Activated T-cell treated with anti-CD3 and anti-CD28 coated beads, Interleukin-2, amount 50 U/mL, for 48 hours (primary cell): ENCODE data around the gene TBX1.

Experiments
- DNase-seq, 2 experiments: peaks; one replicate each; pipeline ENCODE4 v3.0.0-alpha.2; 2020

TBX1 gene

DNA sequence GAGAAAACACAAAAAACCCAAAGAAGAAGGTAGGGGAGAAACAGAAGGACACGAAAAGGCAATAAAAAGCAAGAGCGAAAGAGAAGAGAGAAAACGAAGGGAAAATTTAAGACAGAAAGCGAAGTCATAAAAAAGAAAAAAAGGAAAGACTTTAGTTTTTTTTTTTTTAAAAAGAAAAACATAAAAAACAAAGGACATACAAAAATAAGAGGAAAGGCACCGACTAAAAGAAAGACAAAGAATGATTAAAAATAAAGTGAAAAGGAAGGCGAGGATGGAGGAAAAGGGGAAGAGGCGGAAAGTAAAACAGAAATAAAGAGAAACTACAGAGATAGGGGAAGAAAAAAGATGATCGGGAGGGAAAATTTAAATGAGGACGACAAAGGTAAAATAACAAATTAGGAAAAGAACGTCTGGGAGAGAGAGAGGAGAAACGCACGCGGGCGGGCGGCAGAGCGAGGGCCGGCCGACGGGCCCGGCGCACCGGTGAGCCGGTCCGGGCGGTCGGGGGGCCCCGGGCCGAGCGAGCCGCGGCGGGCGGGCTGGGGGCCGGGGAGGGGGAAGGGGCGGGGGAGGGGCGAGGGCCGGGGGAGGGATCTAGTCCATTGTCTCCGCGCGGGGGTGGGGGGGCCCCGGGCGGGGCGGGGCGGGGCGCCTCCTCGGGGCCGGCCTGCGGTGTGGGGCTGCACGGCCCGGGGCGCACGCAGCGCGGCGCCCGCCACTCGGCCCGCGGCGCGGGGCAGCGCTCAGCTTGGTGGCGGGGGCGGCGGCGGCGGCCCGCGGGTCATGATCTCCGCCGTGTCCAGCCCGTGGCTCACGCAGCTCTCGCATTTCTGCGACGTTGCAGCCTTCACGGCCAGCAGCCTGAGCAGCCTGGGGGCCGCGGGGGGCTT lies at the start of gene TBX1:
Gene TBX1 (plus strand): TSS at position 721 of the 893 bp plus-strand sequence. CDS start 66 bp downstream, at position 787.
- DNase-seq, result no peak

DNA sequence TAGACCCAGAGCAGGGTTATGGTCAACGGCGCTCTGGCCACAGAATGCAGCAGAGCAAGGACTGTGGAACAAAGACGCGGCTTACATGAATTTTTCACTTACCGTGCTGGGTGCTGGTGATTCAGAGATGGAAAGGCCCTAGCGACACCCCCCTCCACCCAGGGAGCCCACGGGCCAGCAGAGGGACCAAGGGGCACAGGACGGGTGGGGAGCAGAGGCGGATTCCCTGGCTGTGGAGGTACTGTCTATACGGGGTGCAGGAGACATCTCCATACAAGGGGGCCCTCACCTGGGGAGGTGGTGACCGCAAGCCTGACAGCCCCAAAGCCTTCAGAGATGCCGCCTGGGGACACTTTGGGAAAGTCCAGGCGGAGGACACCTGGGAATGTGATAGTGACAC lies 47.3 kb upstream of the TBX1 start:
- DNase-seq, result no peak

DNA sequence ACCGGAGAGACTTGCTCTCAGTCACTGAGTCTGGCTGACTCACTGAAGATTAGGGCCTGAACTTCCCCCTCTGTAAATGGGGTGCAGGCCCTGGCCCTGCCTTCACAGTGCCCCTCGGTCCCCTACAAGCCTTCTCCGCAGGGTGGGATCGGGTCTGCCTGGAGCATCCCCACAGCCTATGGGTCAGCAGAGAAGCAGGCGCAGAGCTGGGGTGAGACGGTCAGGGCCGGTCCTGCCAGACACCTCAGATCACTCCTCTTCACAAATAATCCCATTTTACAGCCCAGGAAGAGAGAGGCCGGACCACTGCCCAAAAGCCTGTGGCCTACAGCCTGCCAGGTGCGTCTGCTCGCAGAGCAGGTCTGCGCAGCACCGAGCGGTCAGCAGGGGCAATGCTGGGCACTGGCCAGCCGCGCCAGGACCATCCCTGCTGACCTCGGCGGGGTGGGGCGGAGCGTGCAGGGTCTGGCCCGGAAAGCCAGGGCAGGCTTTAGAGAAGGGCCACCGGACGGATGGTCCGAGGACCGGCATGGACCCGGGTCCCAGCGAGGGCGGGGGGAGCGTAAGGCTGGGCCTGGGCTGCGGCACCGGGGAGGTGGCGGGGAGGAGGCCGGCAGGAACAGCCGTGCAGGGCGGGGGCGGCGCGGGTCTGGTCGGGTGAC lies 46.8 kb upstream of the TBX1 start:
- DNase-seq, result no peak

DNA sequence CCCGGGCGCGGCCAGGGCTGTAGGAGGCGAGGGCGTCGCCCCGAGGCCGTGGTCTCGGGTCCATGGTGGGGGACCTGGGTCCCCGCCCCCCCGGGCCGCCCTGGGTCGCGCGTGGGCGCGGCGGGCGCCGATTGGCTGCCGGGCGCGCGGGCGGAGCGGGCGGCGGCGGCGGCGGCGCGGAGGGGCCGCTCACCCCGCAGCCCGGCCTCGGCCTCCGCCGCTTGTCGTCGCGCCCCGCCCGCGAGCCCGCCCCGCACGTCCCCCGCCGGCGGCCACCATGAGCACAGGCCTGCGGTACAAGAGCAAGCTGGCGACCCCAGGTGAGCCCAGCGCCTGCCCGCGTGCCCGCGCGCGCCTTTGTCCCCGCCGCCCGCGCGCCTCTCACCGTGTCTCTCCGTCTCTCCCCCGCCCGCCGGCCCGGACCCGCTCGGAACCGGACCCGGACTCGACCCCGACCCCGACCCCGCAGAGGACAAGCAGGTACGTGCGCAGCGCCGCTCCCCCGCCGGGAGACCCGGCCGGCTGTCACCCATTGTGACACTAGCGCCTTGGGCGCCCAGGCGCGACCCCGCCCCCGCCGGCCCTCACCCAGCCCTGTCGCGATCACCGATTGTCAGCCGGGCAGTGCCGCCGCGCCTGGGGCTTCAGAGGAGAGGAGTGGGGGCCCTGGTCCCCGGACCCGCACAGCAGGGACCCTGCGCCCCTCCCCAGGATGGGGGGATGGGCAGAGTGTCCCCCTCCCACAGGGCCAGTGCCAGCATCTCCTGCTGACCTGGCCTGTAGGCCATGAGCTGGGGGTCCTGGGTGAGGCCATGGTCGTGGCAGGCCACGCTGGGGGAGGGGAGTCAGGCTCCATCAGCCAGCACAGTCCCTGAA lies 46.0 kb upstream of the TBX1 start, which contains the start of gene SEPTIN5:
Gene SEPTIN5 (plus strand): TSS at position 192 of the 876 bp plus-strand sequence. CDS start 86 bp downstream, at position 278.
- DNase-seq, result no peak

DNA sequence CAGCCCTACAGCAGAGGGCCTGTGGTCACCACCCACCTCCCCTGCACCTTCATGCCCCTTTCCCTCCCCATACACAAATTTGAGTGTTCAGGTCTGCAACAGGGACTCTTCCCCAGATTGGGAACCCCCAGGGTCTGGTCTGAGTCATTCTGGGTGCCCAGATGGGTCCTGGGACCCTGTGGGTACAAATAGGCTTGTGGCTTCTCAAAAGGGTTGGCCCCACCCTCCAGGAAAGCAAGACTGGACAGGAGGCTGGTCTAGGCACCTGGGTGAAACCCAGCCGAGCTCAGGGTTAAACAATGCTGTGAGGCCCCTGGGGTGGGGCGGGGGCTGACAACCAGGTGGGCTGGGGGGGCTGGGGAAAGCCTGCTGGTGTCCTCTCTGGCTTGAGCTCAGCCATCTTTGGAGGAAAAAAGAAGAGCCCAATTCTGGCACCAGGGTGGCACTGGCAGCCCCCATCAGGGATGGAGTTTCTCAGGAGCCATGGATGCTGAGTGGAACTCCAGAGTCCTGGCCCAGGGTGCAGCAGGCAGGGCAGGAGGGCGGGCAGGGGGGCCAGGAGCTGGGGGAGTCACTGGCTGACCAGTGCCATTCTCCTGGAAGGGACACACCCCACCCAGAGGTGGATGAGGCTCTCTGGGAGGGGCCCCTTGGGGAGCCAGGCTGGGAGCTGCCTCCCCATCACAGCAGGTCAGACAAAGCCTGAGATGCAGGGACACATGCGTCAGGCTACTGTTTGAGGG lies 45.2 kb upstream of the TBX1 start:
- no peak for DNase-seq

DNA sequence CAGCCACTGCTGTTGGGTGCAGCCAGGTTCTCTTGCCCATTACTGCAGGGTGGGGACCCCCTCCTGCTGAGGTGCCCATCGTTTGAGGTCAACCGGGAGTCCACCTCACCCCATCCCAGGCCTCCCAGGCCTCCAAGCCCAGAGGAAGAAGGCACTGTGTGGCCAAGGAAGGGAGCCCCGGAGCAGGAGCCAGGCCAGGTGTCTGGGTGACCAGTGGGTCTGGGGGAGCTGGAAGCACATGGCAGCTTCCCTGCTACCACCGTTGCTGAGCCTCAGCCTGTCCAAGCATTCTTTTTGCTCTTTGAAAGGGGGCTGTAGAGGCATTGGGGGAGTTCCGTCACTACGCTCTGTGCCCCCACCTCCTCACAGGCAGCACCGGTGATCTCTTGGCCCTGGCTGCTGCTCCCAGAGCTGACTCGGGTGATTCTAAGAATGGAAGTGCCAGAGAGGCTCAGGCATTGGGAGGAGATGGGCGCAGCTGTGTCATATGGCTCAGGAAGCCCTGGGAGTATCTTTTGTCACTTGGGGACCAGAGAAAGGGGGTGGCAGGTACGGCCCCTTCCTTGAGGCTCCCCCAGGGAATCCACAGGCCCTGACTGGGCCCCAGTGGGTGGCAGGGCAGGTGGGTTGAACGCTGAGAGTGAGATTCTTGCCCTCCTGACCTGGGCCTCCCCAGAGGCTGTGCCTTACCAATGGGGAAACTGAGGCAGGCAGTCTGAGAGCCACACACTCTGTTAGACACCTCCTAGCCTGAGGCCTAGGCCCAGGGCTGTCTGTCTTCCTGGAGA lies 44.3 kb upstream of the TBX1 start:
- DNase-seq, result no peak

DNA sequence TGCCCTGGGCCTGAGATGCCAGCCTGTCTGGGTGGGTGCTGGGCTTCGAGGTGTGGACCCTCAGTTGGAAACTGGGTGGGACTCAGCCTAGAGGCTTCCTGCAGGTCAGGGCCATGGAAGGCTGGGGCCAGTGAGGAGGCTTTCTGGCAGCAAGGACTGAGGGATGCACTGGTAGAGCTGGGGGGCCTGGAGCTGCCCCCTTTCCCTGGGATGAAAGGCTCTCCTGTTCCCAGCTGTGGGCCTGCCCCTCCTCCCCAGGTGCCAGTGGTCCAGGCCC lies 43.8 kb upstream of the TBX1 start:
- no peak for DNase-seq

DNA sequence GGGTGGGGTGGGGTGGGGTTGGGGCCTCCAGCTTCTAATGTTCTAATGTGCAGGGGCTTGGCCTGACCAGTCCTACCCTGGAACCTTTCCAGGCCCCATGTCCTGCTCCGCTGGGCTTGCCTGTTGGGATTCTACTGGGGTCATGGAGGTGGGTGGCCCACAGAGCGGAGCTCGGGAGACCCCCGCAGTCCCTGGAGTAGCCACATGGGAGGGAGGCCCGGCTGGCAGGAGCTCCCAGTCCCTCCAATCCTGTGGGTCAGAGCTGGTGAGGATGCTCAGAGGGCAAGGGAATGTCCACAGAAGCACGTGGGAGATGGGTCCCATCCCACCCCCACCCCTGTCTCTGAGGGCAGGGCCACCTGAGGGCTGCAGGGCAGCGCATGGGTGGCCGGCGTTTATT lies 43.4 kb upstream of the TBX1 start:
- DNase-seq, result no peak

DNA sequence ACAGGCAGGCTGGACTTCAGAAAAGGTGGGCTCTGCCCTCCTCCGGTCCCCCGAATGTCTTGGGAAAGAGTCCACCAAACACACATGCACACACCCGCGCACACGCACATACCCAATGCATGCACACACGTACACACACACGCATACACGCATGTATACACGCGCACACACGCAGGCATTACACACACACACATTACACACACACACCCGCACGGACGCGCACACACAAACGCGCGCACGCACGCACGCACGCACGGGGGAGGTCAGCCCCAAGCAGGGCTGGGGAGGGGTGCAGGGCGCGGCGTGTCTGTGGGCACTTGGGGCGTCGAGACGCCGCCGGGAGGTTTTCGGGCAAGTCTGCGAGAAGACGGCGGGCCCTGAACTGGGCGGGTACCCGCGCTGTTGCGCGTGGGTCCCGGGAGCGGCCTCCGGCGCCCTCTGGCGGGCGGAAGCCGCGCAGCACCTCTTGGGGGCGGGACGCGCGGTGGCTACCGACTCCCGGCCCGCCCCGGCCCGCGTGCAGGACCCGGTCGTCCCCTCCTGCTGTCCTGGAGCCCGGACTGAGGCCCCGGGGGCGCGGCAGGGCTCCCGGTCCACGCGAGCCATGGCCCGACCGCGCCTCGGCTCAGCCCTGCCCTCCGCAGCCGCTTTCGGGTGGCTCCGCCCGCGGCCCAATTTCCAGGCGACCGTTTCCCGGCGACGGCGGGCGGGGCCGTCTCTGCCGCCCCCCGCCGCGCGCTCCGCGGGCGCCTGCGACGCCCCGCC lies 42.7 kb upstream of the TBX1 start:
- DNase-seq, result peak; percentile 86 to 89

DNA sequence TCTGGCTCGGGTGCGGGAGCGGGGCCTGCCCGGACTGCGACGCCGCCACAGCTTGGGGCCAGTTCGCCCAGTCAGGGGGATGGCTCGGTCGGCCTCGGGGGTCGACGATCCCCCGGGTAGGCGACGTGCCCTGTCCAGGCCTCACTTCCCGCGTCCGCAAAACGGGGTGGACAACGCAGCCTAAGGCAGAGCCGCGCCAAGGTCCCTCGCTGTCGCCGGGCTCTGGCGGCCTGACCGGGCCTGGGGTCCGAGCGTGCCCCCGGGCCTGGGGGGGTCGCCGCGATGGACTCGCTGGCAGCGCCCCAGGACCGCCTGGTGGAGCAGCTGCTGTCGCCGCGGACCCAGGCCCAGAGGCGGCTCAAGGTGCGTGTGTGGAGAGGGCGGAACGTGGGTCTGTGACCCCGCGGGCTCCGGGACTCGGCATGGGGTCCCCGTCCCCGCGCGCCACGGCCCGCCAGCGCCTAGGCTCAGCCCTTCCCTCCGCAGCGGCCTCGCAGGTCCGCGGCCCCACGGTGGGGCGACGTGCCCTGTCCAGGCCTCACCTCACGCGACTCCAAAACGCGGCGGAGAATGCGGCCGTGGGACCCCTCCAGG lies 42.0 kb upstream of the TBX1 start:
- no peak for DNase-seq

DNA sequence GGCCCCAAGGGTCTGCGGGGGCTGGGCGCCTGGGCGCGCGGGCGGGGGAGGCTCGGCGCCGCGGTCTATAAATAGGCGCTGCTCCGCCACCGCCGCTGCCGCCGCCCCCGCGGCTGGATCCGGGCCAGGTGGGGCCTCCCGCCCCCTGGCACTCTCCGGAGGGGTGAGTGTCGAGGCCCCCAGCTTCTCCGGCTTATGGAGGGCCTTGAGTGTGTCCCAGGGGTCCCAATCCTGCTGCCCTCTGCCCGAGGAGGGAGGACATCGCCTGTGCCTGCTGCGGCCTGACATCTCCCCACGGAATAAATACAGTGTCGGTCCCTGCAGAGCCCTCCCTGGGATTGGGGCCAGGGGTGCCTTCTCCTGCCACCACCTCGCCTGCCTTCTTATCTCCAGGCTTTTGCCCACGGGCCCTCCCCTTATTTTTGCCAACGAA lies 41.5 kb upstream of the TBX1 start:
- DNase-seq, result no peak

DNA sequence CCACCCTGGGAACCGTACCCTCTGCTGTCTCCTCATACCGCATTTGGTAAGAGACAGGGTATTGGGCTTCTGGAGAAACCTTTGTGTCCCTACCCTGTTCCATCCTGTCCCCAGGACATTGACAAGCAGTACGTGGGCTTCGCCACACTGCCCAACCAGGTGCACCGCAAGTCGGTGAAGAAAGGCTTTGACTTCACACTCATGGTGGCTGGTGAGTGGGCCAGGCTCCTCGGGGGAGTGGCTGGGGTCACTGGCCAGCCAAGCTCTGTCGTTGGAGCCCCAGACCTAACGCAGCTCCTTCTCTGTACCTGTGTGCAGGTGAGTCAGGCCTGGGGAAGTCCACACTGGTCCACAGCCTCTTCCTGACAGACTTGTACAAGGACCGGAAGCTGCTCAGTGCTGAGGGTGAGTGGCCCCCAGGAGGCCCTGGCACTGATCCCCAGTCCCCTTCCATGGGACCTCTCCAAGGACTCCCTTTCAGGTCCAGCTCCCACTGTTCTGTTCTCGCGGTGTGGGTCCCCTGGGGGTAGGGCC lies 41.0 kb upstream of the TBX1 start:
- no peak for DNase-seq

DNA sequence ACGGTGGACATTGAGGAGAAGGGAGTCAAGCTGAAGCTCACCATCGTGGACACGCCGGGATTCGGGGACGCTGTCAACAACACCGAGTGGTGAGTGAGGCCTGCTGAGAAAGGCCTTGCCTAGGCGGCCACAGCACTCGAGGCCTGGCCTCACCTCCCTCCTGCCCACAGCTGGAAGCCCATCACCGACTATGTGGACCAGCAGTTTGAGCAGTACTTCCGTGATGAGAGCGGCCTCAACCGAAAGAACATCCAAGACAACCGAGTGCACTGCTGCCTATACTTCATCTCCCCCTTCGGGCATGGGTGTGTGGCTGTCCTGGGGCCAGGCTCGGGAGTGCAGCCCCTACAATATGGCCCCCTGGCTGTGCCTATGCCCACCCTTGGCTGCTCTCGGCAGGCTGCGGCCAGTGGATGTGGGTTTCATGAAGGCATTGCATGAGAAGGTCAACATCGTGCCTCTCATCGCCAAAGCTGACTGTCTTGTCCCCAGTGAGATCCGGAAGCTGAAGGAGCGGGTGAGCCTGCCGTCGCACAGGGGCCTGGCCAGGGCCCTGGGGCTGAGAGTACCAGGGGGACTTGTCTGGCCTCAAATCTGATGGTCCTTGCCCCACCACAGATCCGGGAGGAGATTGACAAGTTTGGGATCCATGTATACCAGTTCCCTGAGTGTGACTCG lies 40.3 kb upstream of the TBX1 start:
- DNase-seq, result no peak

DNA sequence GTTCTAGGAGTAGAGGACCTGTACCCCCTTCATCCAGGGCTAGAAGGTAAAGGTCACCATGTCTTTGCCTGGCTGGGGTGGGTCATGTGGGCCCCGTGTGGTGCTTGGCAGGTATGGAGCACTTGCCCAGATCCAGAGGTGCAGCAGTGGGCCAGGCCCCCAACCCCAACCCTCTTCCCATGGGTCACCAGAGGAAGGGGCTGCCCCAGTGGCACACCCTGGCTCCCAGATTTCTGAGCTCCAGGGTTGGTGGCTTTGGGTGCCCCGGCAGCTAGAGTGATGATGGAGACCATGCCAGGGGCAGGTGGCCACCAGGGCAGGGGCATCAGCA lies 39.6 kb upstream of the TBX1 start:
- no peak for DNase-seq

DNA sequence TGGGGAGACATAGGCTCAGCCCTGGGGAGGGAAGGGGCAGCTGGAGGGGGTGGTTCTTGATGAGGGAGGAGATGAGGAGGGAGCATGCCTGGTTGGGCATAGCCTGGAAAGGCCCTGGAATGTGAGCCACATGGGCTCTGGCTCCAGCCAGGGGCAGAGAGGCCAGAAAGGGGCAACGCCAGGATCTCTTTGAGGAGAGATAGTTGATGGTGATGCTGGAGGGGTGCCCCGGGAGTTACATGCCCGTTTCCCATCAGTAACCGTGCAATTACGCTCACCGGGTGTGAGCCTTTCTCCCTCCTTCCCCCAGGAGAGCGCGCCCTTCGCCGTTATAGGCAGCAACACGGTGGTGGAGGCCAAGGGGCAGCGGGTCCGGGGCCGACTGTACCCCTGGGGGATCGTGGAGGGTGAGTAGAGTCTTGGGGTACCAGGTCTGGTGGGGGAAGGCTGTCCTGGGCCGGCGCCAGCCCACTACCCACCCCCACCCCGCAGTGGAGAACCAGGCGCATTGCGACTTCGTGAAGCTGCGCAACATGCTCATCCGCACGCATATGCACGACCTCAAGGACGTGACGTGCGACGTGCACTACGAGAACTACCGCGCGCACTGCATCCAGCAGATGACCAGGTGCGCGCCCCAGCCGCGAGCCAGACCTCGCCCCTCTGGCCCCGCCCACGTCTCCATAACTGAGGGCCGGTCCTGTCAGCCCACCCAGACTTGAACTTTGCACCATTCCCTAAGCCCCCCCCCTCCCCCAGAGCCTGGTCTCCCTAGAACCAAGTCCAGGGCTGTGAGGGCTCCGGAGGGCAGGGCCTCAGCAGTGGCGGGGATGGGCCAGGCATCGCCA lies 39.0 kb upstream of the TBX1 start:
- DNase-seq, result no peak

DNA sequence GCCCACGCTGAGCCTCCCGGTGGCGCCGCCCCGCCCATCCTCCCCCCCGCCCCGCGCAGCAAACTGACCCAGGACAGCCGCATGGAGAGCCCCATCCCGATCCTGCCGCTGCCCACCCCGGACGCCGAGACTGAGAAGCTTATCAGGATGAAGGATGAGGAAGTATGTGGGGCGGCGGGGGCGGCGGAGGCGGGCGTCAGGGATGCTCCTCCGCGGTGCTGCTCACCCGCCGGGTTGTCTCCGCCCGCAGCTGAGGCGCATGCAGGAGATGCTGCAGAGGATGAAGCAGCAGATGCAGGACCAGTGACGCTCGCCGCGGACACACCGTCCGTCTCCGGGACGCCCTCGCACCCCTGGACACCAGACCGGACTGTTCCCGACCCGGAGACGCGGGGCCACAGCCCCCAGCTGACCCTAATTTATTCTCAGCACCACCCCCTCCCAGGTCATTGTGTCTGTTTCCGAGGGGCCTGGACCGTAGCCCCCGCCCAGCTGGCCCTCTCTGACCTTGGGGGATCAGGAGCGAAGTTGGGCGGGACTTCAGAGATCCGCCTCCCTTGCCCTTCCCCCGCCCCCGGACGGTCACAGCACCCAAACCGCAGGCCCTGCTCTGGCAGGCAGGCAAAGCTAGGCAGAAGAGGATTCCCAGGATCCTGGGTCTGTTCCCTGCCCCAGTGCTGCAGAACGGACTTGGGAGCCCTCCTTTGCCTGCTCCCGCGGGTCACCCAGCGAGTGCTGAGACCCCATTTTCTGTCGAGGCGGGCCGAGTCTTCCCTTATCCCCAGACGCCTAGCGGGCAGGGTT lies 38.2 kb upstream of the TBX1 start:
- no peak for DNase-seq

DNA sequence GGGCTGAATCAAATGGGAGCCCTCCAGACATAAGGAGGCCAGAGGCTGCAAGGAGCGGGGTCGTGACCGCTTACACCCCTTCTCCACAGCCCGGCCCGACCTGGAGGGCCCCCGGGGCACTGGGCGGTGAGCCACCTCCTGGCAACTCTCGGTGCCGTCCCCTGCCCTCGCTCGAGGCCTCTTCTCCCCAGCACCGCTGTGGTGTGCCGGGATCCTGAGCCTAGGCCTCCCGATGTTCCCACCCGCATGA lies 37.7 kb upstream of the TBX1 start:
- DNase-seq, result no peak

DNA sequence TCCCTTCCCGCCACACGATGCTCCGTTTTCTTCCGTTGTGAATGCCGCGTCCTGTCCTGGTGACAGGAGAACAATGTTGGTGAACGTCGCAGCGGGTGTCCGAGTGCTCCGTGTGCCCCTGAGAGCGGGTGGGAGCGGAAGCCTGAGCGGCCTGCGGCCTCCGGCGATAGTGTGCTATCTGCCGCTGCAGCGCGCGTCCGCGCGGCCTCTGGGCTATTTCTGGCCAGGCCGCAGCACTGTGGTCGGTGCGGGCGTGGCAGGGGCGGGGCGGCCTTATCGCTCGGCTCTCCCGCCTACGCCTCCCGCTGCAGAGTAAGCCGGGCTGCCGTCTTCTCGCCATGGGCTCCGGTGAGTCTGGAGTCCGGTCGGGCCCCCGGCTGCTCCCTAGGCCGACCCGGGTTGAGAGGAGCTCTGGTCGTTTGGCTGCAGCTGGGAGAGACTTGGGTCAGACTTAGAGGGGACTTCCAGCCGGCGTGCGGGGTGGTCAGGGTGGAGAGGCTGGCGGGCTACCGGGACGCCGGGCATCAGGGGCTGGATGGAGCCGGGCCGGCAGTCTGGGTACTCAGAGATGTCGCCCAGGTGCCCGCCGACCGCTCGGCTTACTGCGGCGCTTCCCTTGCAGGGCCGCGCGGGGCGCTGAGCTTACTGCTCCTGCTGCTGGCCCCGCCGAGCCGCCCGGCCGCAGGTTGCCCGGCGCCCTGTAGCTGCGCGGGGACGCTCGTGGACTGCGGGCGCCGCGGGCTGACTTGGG lies 37.2 kb upstream of the TBX1 start, which contains the start of gene GP1BB:
Gene GP1BB (plus strand): TSS at position 308 of the 751 bp plus-strand sequence. CDS start 31 bp downstream, at position 339.
- peak; percentile 47 to 68 for DNase-seq
